AG10803 (cell line): ENCODE results near the gene ZPBP2.

Experiments used
- DNase-seq: peaks from one replicate; pipeline ENCODE4 v3.0.0; 2010; ENCODE audit warnings: low read depth
- H3K4me3 ChIP-seq: 2 replicates; pipeline ENCODE4 v1.5.1; 2011; ENCODE audit warnings: mild to moderate bottlenecking, low read length, control low read depth
- CTCF ChIP-seq: conservative IDR thresholded peaks from 2 replicates; pipeline ENCODE4 v1.5.1; 2011; ENCODE audit warnings: mild to moderate bottlenecking, low read length, control low read depth, inconsistent platforms

The ZPBP2 gene

GRCh38 chr17:39828443-39828842, 39.6 kb upstream of the ZPBP2 start:
- DNase-seq, result no peak
- H3K4me3 ChIP-seq, result no peak overlapping the region
- no peak for TF ChIP-seq CTCF

GRCh38 chr17:39831588-39831987, 36.4 kb upstream of the ZPBP2 start:
- no peak overlapping the region for H3K4me3 ChIP-seq
- no peak for TF ChIP-seq CTCF
- DNase-seq, result no peak

- DNase-seq, result no peak
- TF ChIP-seq CTCF, result no peak
- no peak overlapping the region for H3K4me3 ChIP-seq
Observed at GRCh38 chr17:39834017-39834416, 34.0 kb upstream of the ZPBP2 start.

- DNase-seq, result no peak
- no peak overlapping the region for H3K4me3 ChIP-seq
- no peak for TF ChIP-seq CTCF
Observed at GRCh38 chr17:39835038-39835786, 32.8 kb upstream of the ZPBP2 start.

GRCh38 chr17:39836117-39836516, 31.9 kb upstream of the ZPBP2 start:
- TF ChIP-seq CTCF, result no peak
- H3K4me3 ChIP-seq, result no peak overlapping the region
- DNase-seq, result no peak

- DNase-seq, result no peak
- no peak for TF ChIP-seq CTCF
- no peak overlapping the region for H3K4me3 ChIP-seq
Observed at GRCh38 chr17:39838057-39838456, 29.9 kb upstream of the ZPBP2 start.

GRCh38 chr17:39838784-39839183, 29.2 kb upstream of the ZPBP2 start:
- H3K4me3 ChIP-seq, result no peak overlapping the region
- TF ChIP-seq CTCF, result no peak
- DNase-seq, result no peak
